Neural cell (in vitro differentiated cells): ENCODE measurements around the gene TEX13D.

Experiments
- CTCF ChIP-seq: fragments of 450-650 bp; IDR thresholded peaks from 2 replicates; pipeline ENCODE4 v1.5.1; 2014; ENCODE audit warnings: antibody characterized with exemption, mild to moderate bottlenecking, moderate library complexity; ENCODE audit not compliant: poor library complexity, severe bottlenecking
- POLR2AphosphoS5 ChIP-seq: IDR thresholded peaks from 2 replicates; pipeline ENCODE4 v1.6.1; 2012

GRCh38 chrX:124341396-124342132, 9.1 kb downstream of the TEX13D start:
- TF ChIP-seq CTCF (no peak), POLR2AphosphoS5 (no peak)
